Stimulated activated CD4-positive, alpha-beta T cell treated with anti-CD3 and anti-CD28 coated beads, Interleukin-4, amount 100 ng/mL, for 24 hours (primary cell): ENCODE data around the gene COL7A1.

Source experiments
- DNase-seq: peaks from one replicate; pipeline ENCODE4 v3.0.0-alpha.2; 2020

COL7A1 gene

GRCh38 chr3:48617559-48617958, 22.4 kb upstream of the COL7A1 start:
- no peak for DNase-seq

DNA sequence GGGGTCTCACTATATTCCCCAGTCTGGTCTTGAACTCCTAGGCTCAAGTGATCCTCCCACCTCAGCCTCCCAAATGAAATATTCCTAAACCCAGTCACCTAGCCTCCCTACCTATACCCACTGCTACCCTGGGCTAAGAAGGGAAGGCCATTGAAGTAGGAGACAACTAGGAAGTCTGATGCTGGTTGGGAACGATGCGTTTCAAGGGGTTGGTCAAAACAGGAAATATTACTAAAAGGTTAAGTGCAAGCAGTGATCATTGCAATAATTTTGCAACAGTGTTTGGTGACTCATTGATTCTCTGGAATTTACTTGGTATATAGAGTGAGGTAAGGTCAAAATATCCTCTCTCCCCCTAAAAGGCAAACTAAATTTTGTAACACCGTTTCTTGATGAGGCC, 18.9 kb upstream of the COL7A1 start:
- no peak for DNase-seq

GRCh38 chr3:48612309-48612708, 17.2 kb upstream of the COL7A1 start:
- DNase-seq, result no peak

GRCh38 chr3:48609088-48610005, 14.2 kb upstream of the COL7A1 start, which contains the start of gene UQCRC1:
Gene UQCRC1, minus strand, starts transcription at chr3:48609646. Its CDS starts 26 bp downstream, at chr3:48609620.
- peak; percentile 92 for DNase-seq

DNA sequence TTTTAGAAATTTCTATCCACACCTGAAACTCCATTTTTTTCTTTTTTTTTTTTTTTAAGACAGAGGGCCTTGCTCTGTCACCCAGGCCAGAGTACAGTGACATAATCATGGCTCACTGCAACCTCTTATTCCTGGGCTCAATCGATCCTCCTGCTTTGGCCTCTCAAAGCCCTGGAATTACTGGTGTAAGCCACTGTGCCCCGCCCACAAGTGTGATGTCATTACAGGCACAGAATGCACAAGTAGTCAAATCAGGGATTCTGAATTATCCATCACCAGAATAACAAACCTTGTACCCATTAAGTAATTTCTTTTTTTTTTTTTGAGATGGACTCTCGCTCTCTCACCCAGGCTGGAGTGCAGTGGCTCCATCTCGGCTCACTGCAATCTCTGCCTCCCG, 12.4 kb upstream of the COL7A1 start:
- no peak for DNase-seq

DNA sequence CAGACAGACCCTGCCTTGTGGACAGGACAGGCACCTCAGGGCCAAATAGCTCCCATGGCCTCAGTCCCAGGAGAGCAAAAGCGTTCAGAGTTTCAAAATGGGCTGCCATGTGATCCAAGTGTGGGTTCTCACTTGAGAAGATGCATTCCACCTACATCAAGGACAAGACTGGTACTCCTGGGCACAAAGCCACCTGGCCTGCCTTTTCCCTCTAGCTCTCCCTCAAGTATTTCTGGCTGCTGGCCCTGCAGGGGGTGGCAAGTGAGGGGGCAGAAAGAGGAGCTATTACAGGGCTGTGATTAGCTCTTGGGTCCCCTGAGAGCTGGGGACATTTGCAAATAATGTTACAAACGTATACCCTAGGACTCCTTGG, 6.5 kb upstream of the COL7A1 start:
- DNase-seq, result no peak

DNA sequence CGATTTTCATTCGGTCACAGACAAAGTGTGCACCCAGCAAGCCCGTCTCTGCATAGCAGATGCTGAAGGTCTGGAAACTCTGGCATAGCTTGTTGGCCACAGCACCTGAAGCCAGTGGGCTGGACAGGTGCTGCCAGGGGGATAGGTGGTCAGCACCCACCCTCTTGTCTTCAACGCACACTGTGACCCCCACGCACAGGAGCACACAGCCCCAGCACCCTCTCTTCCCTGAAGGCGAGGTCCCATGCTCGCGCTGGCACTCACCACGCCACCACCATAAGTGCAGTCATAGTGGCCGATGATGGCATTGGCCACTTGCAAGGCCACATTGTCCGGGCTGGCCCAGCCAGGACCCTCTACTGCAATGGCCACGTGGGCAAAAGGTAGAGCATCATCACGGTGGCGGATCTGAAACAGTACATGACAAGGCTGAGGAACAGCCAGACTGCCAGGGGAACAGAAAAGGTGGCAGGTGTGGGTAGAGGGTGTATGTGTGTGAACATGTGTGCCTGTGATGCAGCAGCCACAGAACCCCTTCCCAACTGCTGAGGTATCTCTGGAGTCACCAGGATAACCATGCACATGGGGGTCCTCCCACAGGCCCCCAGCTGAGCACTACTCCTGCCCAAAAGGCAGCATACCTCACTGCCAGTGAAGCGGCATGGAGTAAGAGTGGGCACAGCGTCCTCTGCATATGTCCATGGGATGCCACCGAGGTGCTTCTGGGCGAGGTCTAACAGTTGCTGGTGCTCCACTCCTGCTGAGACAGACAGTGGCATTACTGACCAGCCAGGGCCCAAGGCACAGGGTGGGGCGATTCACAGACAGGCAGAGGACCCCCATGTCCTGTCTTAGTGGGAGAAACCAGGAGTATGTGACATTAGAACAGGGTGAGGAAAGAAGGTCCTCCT, 5.8 kb upstream of the COL7A1 start:
- DNase-seq, result no peak

DNA sequence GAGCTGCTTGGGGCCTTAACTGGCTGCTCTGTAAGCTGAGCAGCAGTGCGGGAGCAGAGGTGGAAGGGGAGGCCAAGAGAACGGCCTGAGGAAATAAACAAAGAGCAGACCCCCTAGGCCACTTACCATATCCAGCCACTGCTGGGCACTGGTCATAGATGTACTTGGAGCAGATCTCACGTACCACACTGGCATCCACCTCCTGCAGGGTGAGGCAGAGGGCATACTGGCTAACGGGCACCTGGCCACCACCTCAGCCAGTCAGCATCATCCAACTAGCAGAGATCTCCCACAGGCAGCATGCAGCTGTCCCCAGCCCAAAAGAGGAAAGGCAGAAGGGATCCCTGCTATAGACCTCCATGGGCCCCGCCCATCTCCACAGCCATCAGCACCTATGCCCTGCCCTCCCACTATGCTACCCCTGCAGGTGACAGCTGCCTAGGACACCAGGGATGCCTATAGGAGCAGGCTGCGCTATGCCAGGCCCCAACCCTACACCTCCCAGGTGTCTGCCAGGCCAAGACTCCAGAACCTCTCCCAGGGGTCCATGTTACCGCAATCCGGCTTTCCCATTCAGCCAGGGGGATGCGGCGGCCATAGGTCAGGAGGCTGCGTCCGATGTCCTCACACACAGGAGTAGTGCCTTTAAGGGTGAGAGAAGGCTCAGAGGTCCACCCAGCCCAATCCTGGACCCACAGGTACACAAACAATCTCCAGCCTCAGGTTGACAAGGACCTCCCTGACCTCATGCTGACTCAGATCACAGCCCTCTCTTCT, 4.6 kb upstream of the COL7A1 start:
- no peak for DNase-seq

DNA sequence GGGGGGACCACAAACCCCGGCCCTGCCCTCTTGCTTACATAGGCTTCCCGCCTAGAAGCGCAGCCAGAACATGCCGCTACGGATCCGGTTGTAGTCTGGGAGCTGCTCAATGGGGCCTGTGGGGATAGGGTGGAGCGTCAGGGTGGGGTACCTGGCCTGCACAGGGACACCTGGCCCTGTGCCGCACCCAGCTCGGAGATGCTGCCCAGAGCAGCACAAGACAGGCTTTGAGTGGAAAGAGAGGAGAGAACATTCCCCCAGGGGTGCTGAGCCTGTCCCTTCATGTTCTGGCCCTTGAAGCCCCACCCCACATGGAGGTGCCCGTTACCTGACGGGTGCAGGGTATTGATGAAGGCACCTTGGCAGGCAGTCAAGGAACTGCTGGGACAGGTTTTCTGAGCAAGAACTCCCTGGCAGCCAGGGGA, 4.0 kb upstream of the COL7A1 start:
- no peak for DNase-seq

- DNase-seq, result no peak
These were observed 3.4 kb upstream of the COL7A1 start for GRCh38 chr3:48598323-48599076.

DNA sequence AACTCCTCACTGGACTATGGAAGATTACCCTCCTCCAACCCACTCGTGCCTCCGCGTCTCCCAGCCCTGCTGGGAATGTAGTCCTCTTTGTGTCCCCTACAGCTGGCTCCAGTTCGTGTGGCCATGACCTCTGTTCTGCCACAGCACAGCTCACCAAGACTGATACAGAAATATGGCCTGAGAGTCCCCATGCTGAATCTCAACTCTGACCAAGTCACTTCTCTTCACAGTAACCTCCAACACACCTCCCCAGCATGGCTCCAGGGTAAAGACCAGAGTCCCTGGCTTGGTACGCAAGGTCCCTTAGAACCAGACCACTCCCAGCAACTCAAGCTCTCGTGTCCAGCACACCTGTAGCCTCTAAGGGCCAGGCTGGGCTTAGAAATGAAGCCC, 2.3 kb upstream of the COL7A1 start:
- DNase-seq, result no peak

DNA sequence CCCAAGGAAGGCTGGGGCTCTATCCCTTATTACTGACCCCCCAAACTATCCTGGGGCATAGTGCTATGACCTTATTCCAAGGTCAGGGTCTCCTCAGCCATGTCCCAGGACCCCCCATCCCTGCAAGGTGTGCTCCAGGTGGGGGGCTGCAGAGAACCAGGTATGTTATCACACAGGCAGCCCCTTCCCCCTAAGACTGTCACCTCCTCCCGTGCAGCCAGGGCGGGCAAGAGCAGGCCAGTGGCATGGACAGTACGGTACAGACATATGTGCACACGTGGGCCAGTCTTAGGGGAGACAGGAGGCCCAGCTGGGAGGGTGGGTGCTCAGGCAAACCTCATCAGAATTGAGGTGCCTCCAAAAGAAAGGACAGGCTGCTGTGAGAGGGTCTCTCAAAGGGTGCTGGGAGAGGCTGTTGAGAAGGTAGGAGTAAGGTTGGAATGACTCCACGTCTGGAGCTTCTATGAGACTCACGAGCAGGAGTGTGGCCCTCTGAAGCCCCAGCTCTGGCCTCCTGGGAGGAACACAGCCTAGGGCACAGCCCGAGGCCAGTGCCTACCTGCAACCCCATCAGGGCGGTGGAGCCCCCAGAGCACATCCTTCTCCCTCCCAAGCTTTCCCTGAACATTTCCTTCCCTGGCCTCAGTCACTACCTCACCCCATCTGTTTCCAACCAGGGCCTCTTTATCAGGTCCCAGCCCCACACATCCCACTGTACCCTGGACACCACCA, 1.7 kb upstream of the COL7A1 start:
- DNase-seq, result no peak

GRCh38 chr3:48596157-48596556, 1.0 kb upstream of the COL7A1 start:
- DNase-seq, result no peak

DNA sequence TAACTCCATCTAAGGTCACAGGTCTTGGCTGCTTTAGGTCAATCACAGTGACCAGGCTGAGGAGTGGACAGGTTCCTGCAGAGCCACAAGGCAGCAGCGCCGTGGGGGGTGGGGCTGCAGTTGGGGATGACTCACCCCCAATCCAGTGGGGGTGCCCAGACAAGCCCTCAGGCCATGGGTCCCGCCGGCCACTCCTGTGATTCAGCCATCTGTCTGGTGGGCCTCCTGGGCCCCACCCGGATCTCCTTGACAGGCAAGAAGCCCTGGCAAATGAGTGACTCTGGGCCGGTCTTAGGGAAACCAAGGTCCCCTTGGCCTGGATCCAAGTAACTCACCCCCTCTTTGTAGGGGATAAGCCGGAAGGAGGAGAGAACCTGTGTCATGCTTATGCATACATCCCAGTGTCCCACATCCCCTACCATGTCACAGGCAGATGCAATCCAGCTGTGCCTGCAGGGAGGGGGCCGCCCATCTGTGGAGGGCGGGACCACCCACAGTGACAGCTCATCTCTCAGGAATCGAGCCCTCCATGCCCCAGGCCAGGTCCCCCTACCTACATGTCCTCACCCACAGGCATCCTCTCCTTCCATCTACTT, 495 bp upstream of the COL7A1 start:
- DNase-seq, result no peak

DNA sequence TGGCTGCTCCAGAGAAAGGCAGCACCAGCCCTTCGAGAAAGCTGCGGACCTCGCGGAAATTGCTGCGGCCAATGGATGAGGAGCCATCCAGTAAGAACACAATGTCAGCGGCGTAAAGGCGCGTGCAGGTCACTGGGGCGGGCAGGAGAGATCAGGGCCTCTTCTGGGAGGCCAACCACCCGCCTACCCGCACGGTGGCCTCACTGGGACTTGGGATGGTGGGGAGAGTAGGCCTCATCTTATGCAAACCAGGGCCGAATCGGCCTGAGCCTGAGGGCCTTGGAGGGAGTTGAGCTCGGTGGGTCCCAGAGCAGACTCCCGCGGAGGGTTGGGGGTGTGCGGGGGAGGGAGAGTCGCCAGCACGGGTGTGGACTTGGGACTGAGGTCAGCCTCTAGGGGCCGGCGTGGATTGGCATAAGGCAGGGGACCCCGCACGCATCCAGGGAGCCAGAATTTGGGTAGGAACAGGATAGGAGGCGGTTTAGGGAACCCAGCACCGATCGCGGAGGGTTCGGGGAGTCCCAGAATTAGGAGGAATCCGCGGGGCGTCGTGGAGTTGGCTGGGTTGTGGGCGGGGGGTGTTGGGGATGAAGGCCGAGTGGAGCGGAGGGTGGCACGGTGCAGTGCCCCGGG, 596 bp downstream of the COL7A1 start:
- DNase-seq, result no peak

DNA sequence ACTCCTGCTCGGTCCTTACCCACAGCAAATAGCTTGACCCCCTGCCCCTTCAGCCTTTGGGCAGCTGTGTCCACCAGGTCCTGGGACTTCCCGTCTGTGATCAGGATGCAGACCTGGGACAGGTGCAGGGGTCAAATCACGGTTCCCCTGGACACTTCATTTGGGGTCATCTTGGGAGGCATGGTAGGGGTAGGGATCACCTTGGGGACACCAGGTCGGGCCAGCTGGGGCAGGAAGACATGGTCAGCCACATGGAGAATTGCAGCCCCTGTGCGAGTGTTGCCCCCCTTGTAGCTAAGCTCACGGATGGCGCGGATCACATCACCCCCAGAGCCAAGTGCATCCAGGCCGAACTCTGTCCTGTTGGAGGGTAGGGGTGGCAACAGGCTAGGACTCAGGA, 1.8 kb downstream of the COL7A1 start:
- DNase-seq, result no peak

- no peak for DNase-seq
These were observed 2.5 kb downstream of the COL7A1 start for GRCh38 chr3:48592519-48593087.

- no peak for DNase-seq
These were observed 3.1 kb downstream of the COL7A1 start for GRCh38 chr3:48591886-48592518.

DNA sequence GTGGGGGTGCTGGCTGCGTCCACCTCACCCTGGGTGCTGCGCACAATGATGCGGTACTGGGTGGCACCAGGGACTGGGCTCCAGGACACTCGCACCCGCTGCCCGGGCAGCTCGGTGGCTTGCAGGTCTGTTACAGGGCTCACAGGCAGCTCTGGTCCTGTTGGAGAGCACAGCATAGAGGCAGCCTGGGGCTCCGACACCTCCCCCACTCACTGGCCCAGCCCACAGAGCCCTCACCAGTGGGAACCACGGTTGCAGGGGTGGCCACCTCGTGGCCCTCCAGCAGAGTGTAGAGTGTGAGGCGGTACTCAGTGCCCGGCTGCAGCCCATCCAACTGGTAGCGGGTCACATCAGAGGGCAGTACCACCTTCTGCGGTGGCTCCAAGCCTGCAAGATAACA, 3.7 kb downstream of the COL7A1 start:
- DNase-seq, result no peak

DNA sequence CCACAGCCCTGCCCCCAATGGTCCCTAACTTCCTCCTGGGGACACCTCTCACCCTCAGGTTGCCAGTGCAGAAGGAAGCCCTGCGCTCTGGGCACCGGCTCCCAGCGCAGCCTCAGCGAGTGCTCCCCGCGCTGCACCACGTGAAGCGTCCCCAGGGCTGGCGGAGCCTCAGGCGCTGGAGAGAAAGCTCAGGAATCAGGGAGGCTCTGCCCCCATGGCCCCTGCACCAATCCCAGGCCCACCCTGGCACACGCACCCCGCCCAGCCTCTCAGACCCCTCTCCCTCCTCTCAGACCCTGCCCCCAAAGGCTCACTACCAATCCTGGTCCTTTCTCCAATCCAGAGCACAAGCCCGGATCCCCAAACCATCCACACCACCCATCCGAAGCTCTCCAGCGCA, 6.9 kb downstream of the COL7A1 start:
- DNase-seq, result no peak
